Smooth muscle cell of trachea (primary cell): ENCODE data around the gene SALL3. TPM values are rescaled to one million over a fixed set of nuclear protein-coding genes. Genes with fewer than 3 reads are reported as not detected.

ENCODE experiments used
- total RNA-seq: library from RNA; depleted of rRNA; stranded (reverse); fragments of >200 nt; gene quantifications from 2 replicates; pipeline ENCODE4 v1.2.1, GENCODE V29; 2014

SALL3 gene
- 0.17 TPM in 1 of 2 replicates, not detected in the other for total RNA-seq

DNA sequence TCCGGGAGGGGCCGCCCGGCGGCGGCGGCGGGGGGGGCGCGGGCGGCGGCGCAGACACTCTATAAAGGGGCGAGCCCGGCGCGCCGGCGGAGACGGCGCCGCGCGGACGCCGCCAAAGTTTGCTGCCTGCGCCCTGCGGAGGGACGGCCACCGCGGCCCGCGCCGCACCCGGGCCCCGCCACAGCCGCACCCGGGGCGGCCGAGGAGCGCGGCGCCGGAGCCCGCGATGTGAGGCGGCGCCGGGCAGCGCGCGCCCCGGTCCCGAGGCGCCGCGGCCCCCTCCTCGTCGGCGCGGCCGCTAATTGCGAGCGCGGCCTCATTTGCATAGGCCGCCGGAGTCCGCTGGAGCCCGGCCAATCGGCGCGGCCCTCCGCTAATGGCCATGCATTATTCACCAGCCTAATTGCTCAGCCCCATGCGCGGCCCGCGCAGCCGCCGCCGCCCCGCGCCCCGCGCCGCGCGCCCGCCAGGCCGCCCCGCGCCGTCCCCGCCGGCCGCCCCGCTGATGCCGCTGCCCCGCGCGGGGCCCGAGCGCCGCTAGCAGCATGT, at the start of gene SALL3:
SALL3 (plus strand) TSS at position 89 of the 549 bp plus-strand sequence; CDS start at position 546, 457 bp downstream.

Other genes starting within 250 kb of the SALL3 start
- 30.4 and 34.7 TPM in 2 replicates for gene ATP9B, start 89.6 kb downstream of the SALL3 start, total RNA-seq